ENCODE results near the gene MOV10L1. TPM values are rescaled to one million over a fixed set of nuclear protein-coding genes. Genes with fewer than 3 reads are reported as not detected.

Gene MOV10L1
- polyA plus RNA-seq, 4 donors = 0.24 to 0.75 (median 0.60) TPM

DNA sequence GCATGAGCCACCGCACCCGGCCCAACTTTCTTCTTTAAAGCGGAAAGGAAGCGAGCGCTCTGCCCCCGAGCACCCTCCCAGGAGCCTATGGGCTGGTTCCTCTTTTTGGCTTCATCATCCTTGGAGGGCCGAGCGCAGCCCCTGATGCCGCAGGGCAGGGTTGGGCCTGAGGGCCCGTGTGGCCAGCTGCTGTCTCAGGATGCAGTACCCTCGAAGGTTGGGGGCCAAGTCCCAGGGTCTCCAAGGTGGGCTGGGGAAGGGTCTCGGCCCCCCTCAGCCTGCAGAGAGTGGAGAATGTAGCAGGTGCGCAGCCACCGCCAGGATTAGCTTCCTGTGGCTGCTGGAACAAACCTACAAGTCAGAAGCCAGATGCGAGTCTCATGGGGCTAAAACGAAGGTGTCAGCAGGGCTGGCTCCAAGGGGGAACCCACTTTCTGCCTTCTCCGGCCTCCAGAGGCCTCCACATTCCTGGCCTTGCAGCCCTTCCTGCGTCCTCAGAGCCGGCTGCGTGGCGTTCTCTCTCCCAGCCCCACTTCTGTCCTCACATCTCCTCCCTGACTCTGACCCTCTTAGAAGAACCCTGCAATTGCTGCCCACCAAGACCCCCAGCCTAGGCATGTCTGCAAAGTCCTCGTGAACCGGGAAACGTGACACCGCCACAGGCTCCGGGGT lies 83.6 kb downstream of the MOV10L1 start:
- DNase-seq (ENCODE audit: low read depth in 4 of 4, low spot score in 3 of 4) = no peak

- no peak for DNase-seq (ENCODE audit: low read depth in 4 of 4, low spot score in 3 of 4)
Measured at GRCh38 chr22:50173983-50174355, 84.2 kb downstream of the MOV10L1 start.

- no peak for DNase-seq (ENCODE audit: low read depth in 4 of 4, low spot score in 3 of 4)
Measured at GRCh38 chr22:50174382-50175190, 84.8 kb downstream of the MOV10L1 start.

DNA sequence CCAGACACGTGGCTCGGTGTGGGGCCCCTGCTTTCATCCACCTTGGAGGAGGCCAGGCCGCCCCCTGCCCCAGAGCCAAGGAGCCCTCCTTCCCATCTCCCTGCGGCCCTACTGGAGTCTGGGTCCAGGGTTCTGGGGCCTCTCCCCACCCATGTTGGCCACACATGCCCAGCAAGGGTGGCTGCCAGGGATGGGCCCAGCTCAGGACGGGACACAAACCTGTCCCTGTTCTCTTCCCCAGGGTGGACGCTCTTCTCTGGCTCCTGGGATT lies 85.3 kb downstream of the MOV10L1 start:
- DNase-seq (ENCODE audit: low read depth in 4 of 4, low spot score in 3 of 4) = no peak

- no peak for DNase-seq (ENCODE audit: low read depth in 4 of 4, low spot score in 3 of 4)
Measured at GRCh38 chr22:50175921-50176849, 86.4 kb downstream of the MOV10L1 start.

- DNase-seq (ENCODE audit: low read depth in 4 of 4, low spot score in 3 of 4) = no peak
Measured at GRCh38 chr22:50176850-50177536, 87.2 kb downstream of the MOV10L1 start.

- no peak for DNase-seq (ENCODE audit: low read depth in 4 of 4, low spot score in 3 of 4)
Measured at GRCh38 chr22:50177537-50178470, 88.0 kb downstream of the MOV10L1 start.

GRCh38 chr22:50178471-50178864 lies 88.7 kb downstream of the MOV10L1 start:
- DNase-seq (ENCODE audit: low read depth in 4 of 4, low spot score in 3 of 4) = no peak

GRCh38 chr22:50178871-50179869 lies 89.4 kb downstream of the MOV10L1 start:
- no peak for DNase-seq (ENCODE audit: low read depth in 4 of 4, low spot score in 3 of 4)

GRCh38 chr22:50179937-50180726 lies 90.3 kb downstream of the MOV10L1 start:
- DNase-seq (ENCODE audit: low read depth in 4 of 4, low spot score in 3 of 4) = no peak

- DNase-seq (ENCODE audit: low read depth in 4 of 4, low spot score in 3 of 4) = no peak
Measured at GRCh38 chr22:50180727-50181521, 91.1 kb downstream of the MOV10L1 start.

DNA sequence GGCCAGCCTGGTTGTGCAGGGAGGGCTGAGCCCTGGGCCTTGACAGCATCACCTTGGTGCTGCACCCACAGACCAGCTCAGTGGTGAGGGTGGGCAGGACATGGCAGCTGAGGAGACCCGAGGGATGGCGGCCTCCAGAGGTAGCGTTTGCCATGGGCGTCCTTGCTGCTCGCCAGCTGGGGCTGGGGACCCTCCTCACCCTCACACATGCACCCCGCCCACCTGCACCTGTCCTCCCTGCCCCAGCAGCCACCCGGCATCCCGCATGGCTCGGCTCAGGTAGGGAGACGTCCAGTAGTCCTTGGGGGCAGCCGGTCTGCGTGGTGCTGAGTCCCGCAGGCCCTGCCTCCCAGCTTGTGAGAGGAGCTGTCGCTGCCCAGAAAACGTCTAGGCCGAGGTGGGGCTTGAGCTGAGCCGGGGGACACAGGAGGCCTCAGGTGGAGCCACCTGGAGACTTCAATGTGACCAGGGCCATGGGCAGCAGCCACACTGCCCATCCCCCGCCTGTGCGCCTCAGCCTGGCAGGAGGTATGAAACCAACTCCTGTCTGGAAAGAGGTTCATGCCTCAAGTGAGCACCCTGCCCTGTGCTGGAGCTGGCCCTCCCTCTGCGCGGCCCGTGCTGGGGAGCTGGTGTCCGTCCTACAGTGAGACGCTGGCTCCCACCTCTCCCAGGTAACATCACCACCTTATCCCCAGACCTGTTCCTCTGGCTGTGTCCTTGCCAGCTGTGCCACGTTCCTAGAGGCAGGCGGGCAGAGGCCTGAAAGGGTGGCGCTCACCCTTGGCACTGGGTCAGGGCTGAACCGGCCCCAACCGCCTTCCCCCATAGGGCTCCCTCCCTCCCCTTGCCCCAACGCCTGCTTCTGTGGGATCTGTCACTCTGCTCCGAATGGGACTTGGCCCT lies 92.6 kb downstream of the MOV10L1 start:
- no peak for DNase-seq (ENCODE audit: low read depth in 4 of 4, low spot score in 3 of 4)

GRCh38 chr22:50183141-50183971 lies 93.5 kb downstream of the MOV10L1 start:
- no peak for DNase-seq (ENCODE audit: low read depth in 4 of 4, low spot score in 3 of 4)

GRCh38 chr22:50184004-50184901 lies 94.4 kb downstream of the MOV10L1 start:
- no peak for DNase-seq (ENCODE audit: low read depth in 4 of 4, low spot score in 3 of 4)
